Measurements from ENCODE around the gene MTARC1. TPM values are rescaled to one million over a fixed set of nuclear protein-coding genes. Genes with fewer than 3 reads are reported as not detected.

MTARC1 gene
- total and polyA plus RNA-seq, 2 of the 4 experiments (the other 2 are of a cell fraction) = 0.18 to 0.55 TPM

GRCh38 chr1:220764757-220765156 is 22.0 kb upstream of the MTARC1 start:
- H3K56ac ChIP-seq (ENCODE audit: extremely low read depth, insufficient read depth, low read length) = no peak overlapping the region
- H4K5ac ChIP-seq (ENCODE audit: low read depth, low read length) = no peak overlapping the region
- POLR2A ChIA-PET (ENCODE audit: unreplicated experiment) = no interaction called here
- H3K79me1 ChIP-seq (ENCODE audit: low read depth in 1 of 2, low read length in 2 of 2) = no peaks in the 10 kb centered on the region
- WGBS, 2 experiments (ENCODE audit: extremely low coverage in 2 of 2, insufficient read length in 1 of 2) = no CpG with 5 or more reads among the region's 3 CpGs
- no peaks in the 10 kb centered on the region for H3K9me3 ChIP-seq (ENCODE audit: control insufficient read depth, insufficient read depth, low read length)
- no peak overlapping the region for H3K4me2 ChIP-seq (ENCODE audit: low read depth, low read length)
- no peak overlapping the region for H3K14ac ChIP-seq (replicated peaks; ENCODE audit: low read depth, low read length)
- peaks cover 2% of the 10 kb centered on the region; the same call in 1 of the 2 replicates for H3K36me3 ChIP-seq (ENCODE audit: control insufficient read depth, insufficient read depth, low read length)
- no peak overlapping the region for H4K91ac ChIP-seq (ENCODE audit: insufficient read depth, low read depth, low read length)
- H2AK9ac ChIP-seq (replicated peaks; ENCODE audit: low read depth, low read length, poor library complexity) = peak overlapping the region; percentile 40
- TF ChIP-seq RAD21 (IDR thresholded peaks at IDR 0.05; ENCODE audit: low read length) (no peak), CHD1 (IDR thresholded peaks at IDR 0.05; ENCODE audit: low read depth, low read length) (no peak), RCOR1 (IDR thresholded peaks at IDR 0.05; ENCODE audit: insufficient replicate concordance, low read length) (no peak), MAFK (IDR thresholded peaks at IDR 0.05; ENCODE audit: low read depth, low read length) (no peak), RFX5 (IDR thresholded peaks at IDR 0.05; ENCODE audit: low read depth, low read length) (no peak), NFE2L2 (IDR thresholded peaks at IDR 0.05; ENCODE audit: low read depth, low read length) (no peak), POLR2A (IDR thresholded peaks at IDR 0.05; ENCODE audit: low read depth, low read length) (no peak), MAZ (IDR thresholded peaks at IDR 0.05; ENCODE audit: borderline replicate concordance, low read depth, low read length) (no peak), ELK1 (IDR thresholded peaks at IDR 0.05; ENCODE audit: borderline replicate concordance, low read depth, low read length) (no peak), BHLHE40 (IDR thresholded peaks at IDR 0.05; ENCODE audit: low read depth, low read length) (no peak), FOS (IDR thresholded peaks at IDR 0.05; ENCODE audit: low read depth, low read length) (no peak), CTCF (conservative IDR thresholded peaks at IDR 0.05; ENCODE audit: low read depth, low read length) (no peak), MXI1 (IDR thresholded peaks at IDR 0.05; ENCODE audit: borderline replicate concordance, low read depth, low read length) (no peak), CEBPB (IDR thresholded peaks at IDR 0.05; ENCODE audit: low read depth, low read length) (no peak), USF2 (IDR thresholded peaks at IDR 0.05; ENCODE audit: low read depth, low read length) (no peak), SMC3 (IDR thresholded peaks at IDR 0.05; ENCODE audit: low read depth, low read length) (no peak)
- H2BK120ac ChIP-seq (ENCODE audit: low read depth, low read length) = no peak overlapping the region
- intact Hi-C loops (cut with micrococcal nuclease) (no loop called here), dilution Hi-C loops (cut with HindIII; ENCODE audit: low sequenced_read_pairs, unreplicated experiment) (no loop called here), in situ Hi-C loops (cut with MboI; ENCODE audit: low sequenced_read_pairs) (no loop called here)
- H3K4me3 ChIP-seq (ENCODE audit: insufficient read depth, low read depth, low read length) = no peak overlapping the region
- no peak overlapping the region for H3K9ac ChIP-seq (ENCODE audit: low read depth, low read length)
- H3K27me3 ChIP-seq (ENCODE audit: control insufficient read depth, insufficient read depth, low read length) = no peaks in the 10 kb centered on the region
- H2BK15ac ChIP-seq (ENCODE audit: low read depth, low read length) = no peak overlapping the region
- H2BK5ac ChIP-seq (ENCODE audit: low read depth, low read length, poor library complexity, severe bottlenecking) = no peak overlapping the region
- H4K20me1 ChIP-seq (ENCODE audit: insufficient read depth, low read length) = no peaks in the 10 kb centered on the region
- DNase-seq (no peak), ATAC-seq (ENCODE audit: low read depth) (no peak)
- BruUV-seq (replicated peaks) = no TSS peak
- H3K23ac ChIP-seq (ENCODE audit: low read depth, low read length) = no peak overlapping the region
- no peak overlapping the region for H2AFZ ChIP-seq (replicated peaks; ENCODE audit: low read length, poor library complexity)
- H3K18ac ChIP-seq (ENCODE audit: low read depth, low read length) = no peak overlapping the region
- H2BK20ac ChIP-seq (ENCODE audit: low read depth, low read length) = no peak overlapping the region
- H4K8ac ChIP-seq (ENCODE audit: low read depth in 2 of 2, low read length in 2 of 2) = no peak overlapping the region
- no peak overlapping the region for H3K27ac ChIP-seq (ENCODE audit: insufficient read depth, low read length)
- no peaks in the 10 kb centered on the region; the same call in 1 of the 2 replicates for H3K4me1 ChIP-seq (ENCODE audit: control insufficient read depth, insufficient read depth, low read length)
- no peak overlapping the region for H3K4ac ChIP-seq (ENCODE audit: low read depth, low read length)
- CTCF ChIA-PET = no interaction called here
- H2AK5ac ChIP-seq (ENCODE audit: low read depth, low read length) = no peak overlapping the region
- H3K9me1 ChIP-seq (ENCODE audit: insufficient read depth, low read length) = no peaks in the 10 kb centered on the region; the same call in 1 of the 2 replicates

Measured in IMR-90 (cell line).